Fibroblast of skin of back (primary cell): ENCODE measurements around the gene SCAF4.
"Not testable (repeated sequence)": the region's sequence is repeated elsewhere in the genome, so short reads cannot be mapped to it uniquely, and the experiment has no call there.

Source experiments
- DNase-seq: peaks from one replicate; pipeline ENCODE4 v3.0.0-alpha.2; 2013

Gene SCAF4

GRCh38 chr21:31741116-31741515, 9.2 kb upstream of the SCAF4 start:
- no peak for DNase-seq

- DNase-seq, result not testable (repeated sequence)
Measured at GRCh38 chr21:31737586-31738397, 5.9 kb upstream of the SCAF4 start.

GRCh38 chr21:31735511-31735992, 3.6 kb upstream of the SCAF4 start:
- DNase-seq, result no peak

- DNase-seq, result no peak
Measured at GRCh38 chr21:31733551-31734149, 1.7 kb upstream of the SCAF4 start.

GRCh38 chr21:31732597-31733550, 956 bp upstream of the SCAF4 start:
- DNase-seq, result peak; percentile 44

- DNase-seq, result peak; percentile 35
Measured at GRCh38 chr21:31731056-31731856, 662 bp downstream of the SCAF4 start.

GRCh38 chr21:31730712-31731055, 1.2 kb downstream of the SCAF4 start:
- peak; percentile 36 for DNase-seq

- DNase-seq, result no peak
Measured at GRCh38 chr21:31729622-31730343, 2.1 kb downstream of the SCAF4 start.

- DNase-seq, result no peak
Measured at GRCh38 chr21:31728952-31729351, 3.0 kb downstream of the SCAF4 start.

- DNase-seq, result no peak
Measured at GRCh38 chr21:31728191-31728590, 3.7 kb downstream of the SCAF4 start.

- DNase-seq, result no peak
Measured at GRCh38 chr21:31727181-31727580, 4.7 kb downstream of the SCAF4 start.

- DNase-seq, result no peak
Measured at GRCh38 chr21:31726407-31726806, 5.5 kb downstream of the SCAF4 start.

GRCh38 chr21:31725202-31725839, 6.6 kb downstream of the SCAF4 start:
- no peak for DNase-seq

- no peak for DNase-seq
Measured at GRCh38 chr21:31724552-31724951, 7.4 kb downstream of the SCAF4 start.

- DNase-seq, result no peak
Measured at GRCh38 chr21:31721381-31721780, 10.5 kb downstream of the SCAF4 start.

GRCh38 chr21:31720739-31721138, 11.2 kb downstream of the SCAF4 start:
- DNase-seq, result no peak

GRCh38 chr21:31720330-31720729, 11.6 kb downstream of the SCAF4 start:
- DNase-seq, result no peak

GRCh38 chr21:31716106-31716505, 15.8 kb downstream of the SCAF4 start:
- DNase-seq, result no peak

- DNase-seq, result no peak
Measured at GRCh38 chr21:31714741-31715365, 17.1 kb downstream of the SCAF4 start.

- DNase-seq, result peak; percentile 76
Measured at GRCh38 chr21:31713973-31714740, 17.8 kb downstream of the SCAF4 start.
